IPS DF 6.9 (cell line): ENCODE measurements around the gene GLI2.

ENCODE experiments used
- DNase-seq: peaks from one replicate; pipeline ENCODE4 v3.0.0-alpha.2; 2013; ENCODE audit warnings: low read depth, low spot score
- H3K27ac ChIP-seq: one replicate; pipeline ENCODE4 v1.5.1; 2013; ENCODE audit warnings: low read length, control low read depth
- H3K27me3 ChIP-seq: 2 replicates; pipeline ENCODE4 v1.6.1; 2013; ENCODE audit warnings: mild to moderate bottlenecking, low read length; ENCODE audit not compliant: control insufficient read depth, insufficient read depth
- H3K36me3 ChIP-seq: 2 replicates; pipeline ENCODE4 v1.6.1; 2013; ENCODE audit warnings: low read length; ENCODE audit not compliant: control insufficient read depth, insufficient read depth
- H3K4me1 ChIP-seq: 2 replicates; pipeline ENCODE4 v1.6.1; 2013; ENCODE audit warnings: low read length; ENCODE audit not compliant: control insufficient read depth, insufficient read depth
- H3K4me3 ChIP-seq: 2 replicates; pipeline ENCODE4 v1.5.1; 2013; ENCODE audit warnings: mild to moderate bottlenecking, low read length
- H3K9me3 ChIP-seq: 2 replicates; pipeline ENCODE4 v1.6.1; 2013; ENCODE audit warnings: low read length, inconsistent platforms; ENCODE audit not compliant: control insufficient read depth, insufficient read depth
- WGBS: extraction: QIAGEN DNeasy Blood & Tissue Kit; methylation state at CpG from one replicate; pipeline ENCODE4 v1.1.7; 2013; ENCODE audit warnings: mixed read lengths, missing lambda C conversion rate; ENCODE audit not compliant: insufficient read length, insufficient coverage; 5-methylcytosine and 5-hydroxymethylcytosine counted together

The GLI2 gene

DNA sequence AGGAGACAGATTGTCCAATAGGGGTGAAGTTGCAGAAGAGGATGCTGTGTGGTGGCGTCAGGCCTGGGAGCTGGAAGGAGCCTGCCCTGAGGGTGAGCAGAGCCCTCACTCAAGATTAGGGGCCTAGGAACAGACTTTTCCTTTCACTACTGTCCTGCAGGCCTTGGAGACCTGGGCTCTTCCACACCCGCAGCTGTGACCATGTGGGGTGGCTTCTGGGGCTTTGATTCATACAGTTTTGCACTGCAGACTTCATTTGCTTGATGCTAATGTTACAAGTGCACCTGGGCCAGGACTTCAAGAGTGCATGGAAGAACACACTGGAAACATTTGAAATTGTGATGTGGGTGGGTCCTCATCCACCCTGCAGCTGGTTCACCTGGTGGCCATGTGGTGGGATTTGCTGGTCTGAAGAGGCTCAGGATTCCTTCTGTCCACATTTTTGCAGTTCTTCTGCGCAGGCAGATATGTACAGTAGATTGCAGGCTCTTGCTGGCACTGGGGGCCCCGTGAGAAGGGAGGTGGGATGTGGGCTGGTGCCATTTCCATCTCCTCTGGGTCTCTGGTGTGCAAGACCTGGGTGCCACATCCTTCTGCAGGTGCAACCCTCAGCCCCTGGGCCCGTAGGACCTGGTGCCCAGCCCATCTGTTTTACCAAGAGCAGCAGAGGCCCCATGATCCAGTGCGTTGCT lies 9.9 kb downstream of the GLI2 start:
- Histone ChIP-seq H3K4me1 (peaks cover 6% of the 10 kb centered on the region), H3K27ac (no peak overlapping the region), H3K27me3 (no peaks in the 10 kb centered on the region), H3K9me3 (no peaks in the 10 kb centered on the region), H3K36me3 (no peaks in the 10 kb centered on the region), H3K4me3 (no peak overlapping the region)
- no peak for DNase-seq
- WGBS: no CpG with 5 or more reads among the region's 6 CpGs

DNA sequence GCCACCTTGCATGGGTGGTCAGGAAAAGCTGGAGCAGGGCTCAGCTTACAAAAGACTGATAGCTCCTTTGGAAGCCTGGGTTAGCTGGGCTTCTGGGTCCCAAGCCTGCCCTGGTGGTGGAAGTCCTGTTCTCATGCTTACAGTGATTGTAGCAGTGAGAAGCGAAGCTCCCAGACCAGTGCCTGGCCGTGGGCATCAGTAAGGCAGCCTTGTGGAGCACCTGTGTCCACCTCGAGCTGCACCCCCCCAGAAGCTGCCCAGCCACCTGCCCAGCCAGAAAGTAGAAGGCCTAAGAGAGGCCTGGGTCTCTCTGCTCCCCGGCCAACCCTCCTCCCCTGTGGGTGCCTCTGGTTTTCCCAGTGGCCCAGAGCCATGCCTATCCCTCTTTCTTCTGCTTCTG lies 10.5 kb downstream of the GLI2 start:
- Histone ChIP-seq H3K27ac (no peak overlapping the region), H3K27me3 (no peaks in the 10 kb centered on the region), H3K4me1 (peaks cover 9% of the 10 kb centered on the region), H3K36me3 (no peaks in the 10 kb centered on the region), H3K4me3 (no peak overlapping the region), H3K9me3 (no peaks in the 10 kb centered on the region)
- WGBS: no CpG with 5 or more reads among the region's 4 CpGs
- DNase-seq: no peak

DNA sequence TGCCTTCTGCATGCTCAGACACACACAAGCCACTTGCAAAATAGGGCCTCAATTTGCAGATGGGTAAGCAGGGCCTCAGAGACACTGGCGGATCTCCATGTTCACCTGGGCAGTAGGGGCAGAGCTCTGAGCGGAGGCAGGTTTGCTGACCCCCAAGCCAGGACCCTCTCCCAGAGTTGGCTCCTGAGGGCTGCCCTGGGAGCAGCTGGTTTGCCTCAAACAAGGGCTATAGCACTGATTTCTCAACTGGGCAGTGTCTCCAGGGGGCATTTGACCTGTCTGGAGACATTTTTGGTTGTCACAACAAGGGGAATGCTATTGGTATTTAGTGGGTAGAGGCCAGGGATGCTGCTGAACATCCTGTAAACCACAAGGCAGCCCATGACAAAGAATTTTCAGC lies 11.6 kb downstream of the GLI2 start:
- Histone ChIP-seq H3K4me3 (no peak overlapping the region), H3K27me3 (no peaks in the 10 kb centered on the region), H3K27ac (no peak overlapping the region), H3K9me3 (no peaks in the 10 kb centered on the region), H3K4me1 (peaks cover 9% of the 10 kb centered on the region), H3K36me3 (no peaks in the 10 kb centered on the region)
- WGBS: no CpG with 5 or more reads among the region's 2 CpGs
- no peak for DNase-seq

DNA sequence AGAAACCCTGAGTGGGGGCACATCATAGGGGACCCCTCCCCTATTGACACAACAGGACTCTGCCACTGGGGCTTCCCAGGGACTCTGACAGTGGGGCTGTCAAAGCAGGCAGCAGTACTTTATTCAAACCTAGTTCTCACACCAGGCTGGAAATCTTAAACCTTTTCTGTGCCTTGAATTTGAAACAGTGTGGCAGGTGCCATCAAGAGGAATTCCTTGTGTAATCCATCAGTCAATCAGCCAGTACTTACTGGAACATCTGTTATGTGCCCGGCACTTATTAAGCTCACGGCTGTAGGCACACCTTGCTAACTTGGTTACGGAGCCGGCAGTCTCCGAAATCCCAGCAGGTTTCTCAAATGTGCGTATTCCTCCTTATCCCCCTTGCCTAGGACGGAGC lies 12.0 kb downstream of the GLI2 start:
- DNase-seq: no peak
- H3K9me3 ChIP-seq: no peaks in the 10 kb centered on the region

DNA sequence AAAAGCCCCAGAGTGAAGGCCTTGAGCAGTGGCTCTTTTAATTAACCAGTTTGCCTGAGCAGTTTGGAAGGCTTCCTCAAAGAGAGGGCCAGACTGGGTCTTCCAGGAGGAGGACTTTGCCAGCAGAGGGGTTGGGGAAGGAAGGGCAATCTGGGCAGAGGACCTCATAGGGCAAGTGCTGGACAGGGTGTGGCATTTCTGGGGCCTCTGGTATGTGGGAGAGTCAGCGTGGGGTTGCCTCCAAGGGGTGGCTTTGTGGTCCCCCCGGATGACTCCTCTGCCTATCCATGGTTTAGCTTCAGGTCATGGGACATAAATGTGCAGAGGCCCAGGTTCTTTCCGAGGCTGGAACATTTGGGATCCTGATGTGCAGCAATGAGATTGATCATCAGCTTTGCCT lies 12.6 kb downstream of the GLI2 start:
- Histone ChIP-seq H3K4me1 (peaks cover 5% of the 10 kb centered on the region), H3K36me3 (no peaks in the 10 kb centered on the region), H3K27me3 (no peaks in the 10 kb centered on the region), H3K9me3 (no peaks in the 10 kb centered on the region), H3K4me3 (no peak overlapping the region), H3K27ac (no peak overlapping the region)
- no peak for DNase-seq
- no CpG with 5 or more reads among the region's 3 CpGs for WGBS

More for the DNA sequence above, 12.0 kb downstream of the GLI2 start:
- WGBS: no CpG with 5 or more reads among the region's 7 CpGs
- Histone ChIP-seq H3K27me3 (no peaks in the 10 kb centered on the region), H3K4me3 (no peak overlapping the region), H3K4me1 (peaks cover 7% of the 10 kb centered on the region), H3K36me3 (no peaks in the 10 kb centered on the region), H3K27ac (no peak overlapping the region)

DNA sequence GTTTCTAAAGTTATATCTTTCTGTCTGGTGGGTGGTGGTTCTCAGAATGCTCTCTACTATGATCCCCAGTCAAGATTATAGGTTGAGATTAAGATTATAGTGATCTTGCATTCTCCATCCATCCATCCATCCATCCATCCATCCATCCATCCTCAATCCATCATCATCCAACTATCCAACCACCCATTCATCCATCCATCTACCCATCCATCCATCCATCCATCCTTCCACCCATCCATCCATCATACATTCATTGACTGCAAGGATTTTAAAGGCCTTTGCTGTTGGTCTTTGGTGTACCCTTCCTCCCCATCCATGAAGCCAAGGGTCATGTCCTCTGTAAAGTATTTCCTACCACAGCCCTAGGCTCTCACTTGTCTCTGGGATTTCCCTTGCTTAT lies 13.1 kb downstream of the GLI2 start:
- no peak for DNase-seq
- no peaks in the 10 kb centered on the region for H3K27me3 ChIP-seq
- no peak overlapping the region for H3K4me3 ChIP-seq
- no peak overlapping the region for H3K27ac ChIP-seq
- no peaks in the 10 kb centered on the region for H3K36me3 ChIP-seq
- peaks cover 5% of the 10 kb centered on the region for H3K4me1 ChIP-seq
- no peaks in the 10 kb centered on the region for H3K9me3 ChIP-seq

DNA sequence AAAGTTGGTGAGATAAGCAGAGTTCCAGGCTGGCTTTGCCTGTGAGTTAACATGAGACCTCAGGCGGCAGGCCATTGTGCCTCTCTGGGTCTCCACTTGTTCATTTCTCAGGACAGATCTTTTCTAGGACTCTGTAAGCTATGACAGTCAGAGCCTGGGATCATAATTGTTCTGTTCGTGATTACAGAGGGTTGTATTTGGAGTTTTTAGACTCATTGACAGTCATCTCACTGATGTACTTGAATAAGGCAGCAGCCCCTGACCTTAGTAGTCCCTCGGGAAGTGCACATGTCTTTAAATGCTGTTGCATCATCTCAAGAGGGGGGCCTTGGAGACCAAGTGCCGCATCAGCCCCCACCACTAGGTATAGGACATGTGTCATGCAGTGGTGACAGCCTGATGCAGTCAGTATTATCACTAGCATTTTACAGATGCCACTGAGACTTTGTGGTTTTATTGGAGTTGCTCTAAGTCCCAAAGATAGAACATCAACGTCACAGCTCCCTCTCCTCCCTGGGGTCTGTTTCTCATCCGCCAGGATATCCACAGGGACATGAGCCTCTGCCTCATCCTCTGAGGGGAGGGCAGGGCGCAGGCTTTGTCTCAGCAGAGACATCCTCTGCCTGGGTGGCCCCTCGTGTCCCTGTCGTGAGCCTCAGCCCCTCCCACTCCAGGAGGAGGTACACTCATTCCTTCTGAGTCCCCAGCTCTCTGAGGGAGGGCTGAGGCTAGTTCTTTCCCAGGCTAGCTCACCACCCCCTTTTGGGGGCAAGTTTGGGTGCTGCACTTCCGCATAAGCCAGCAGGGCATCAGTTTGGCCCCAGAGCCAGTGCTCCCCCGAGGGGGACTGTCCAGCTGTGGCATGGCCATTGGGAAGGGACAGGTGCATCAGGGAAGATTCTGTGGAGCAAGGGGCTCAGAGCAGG lies 14.1 kb downstream of the GLI2 start:
- no peak for DNase-seq
- Histone ChIP-seq H3K4me3 (no peak overlapping the region), H3K27ac (no peak overlapping the region), H3K27me3 (no peaks in the 10 kb centered on the region), H3K36me3 (no peaks in the 10 kb centered on the region), H3K4me1 (peaks cover 5% of the 10 kb centered on the region), H3K9me3 (no peaks in the 10 kb centered on the region)
- no CpG with 5 or more reads among the region's 11 CpGs for WGBS

DNA sequence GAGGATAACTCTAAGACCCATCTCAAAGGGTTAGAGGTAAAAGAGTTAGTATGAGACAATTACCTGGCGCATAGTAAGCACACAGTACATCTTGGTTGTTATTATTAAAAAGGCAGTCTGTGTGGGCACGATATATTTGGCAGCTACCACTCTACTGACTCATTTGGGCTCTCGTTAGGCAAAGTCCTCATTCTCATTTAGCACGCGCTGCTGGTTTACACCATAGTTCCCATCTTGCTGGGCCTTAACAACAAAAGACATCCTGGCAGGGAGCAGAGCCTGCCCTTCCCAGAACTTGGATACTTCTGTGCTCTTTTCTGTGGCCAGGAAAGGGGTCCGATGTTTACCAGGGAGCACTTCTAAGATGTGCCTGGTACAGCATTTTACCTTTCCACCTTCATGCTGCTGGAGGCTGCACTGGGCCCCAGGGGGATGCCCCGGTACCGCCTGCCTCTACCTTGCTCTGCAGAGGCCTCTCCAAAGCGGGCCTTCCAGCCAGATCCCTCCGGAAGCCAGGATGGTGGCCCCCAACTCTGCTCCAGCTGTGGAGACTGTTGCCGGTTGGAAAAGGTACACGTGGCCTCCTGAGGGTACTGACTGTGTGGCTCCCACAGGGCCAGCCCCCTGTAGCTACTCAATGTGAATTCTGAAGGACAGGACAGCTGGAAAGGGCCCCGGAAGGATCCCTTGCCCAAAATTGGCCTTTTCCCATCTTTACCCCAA lies 15.0 kb downstream of the GLI2 start:
- Histone ChIP-seq H3K9me3 (no peaks in the 10 kb centered on the region), H3K27me3 (no peaks in the 10 kb centered on the region), H3K27ac (no peak overlapping the region), H3K4me1 (peaks cover 5% of the 10 kb centered on the region; the same call in 1 of the 2 replicates), H3K36me3 (no peaks in the 10 kb centered on the region), H3K4me3 (no peak overlapping the region)
- WGBS: no CpG with 5 or more reads among the region's 13 CpGs
- no peak for DNase-seq

DNA sequence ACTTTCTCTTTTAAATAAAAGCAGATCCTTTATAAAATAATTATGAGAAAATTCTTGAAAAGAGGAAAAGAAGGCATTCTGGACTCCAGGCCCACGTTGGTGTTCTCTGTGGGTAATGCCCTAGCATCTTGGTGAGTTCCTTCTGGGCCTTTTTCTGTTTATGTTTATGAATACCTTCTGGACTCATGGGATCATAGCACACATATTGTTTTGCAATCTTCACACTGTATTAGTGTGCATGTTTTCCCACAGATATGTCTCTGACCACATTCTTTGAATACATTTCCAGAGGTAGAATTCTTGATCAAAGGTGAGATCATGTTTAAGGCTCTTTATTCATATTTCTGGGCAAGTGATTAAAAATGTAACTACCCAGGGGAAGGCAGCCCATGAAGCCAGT lies 15.9 kb downstream of the GLI2 start:
- no peak overlapping the region for H3K4me3 ChIP-seq
- H3K36me3 ChIP-seq: no peaks in the 10 kb centered on the region
- peaks cover 5% of the 10 kb centered on the region; the same call in 1 of the 2 replicates for H3K4me1 ChIP-seq
- DNase-seq: no peak
- H3K9me3 ChIP-seq: no peaks in the 10 kb centered on the region
- H3K27me3 ChIP-seq: no peaks in the 10 kb centered on the region
- no CpG with 5 or more reads among the region's 1 CpG for WGBS
- no peak overlapping the region for H3K27ac ChIP-seq

DNA sequence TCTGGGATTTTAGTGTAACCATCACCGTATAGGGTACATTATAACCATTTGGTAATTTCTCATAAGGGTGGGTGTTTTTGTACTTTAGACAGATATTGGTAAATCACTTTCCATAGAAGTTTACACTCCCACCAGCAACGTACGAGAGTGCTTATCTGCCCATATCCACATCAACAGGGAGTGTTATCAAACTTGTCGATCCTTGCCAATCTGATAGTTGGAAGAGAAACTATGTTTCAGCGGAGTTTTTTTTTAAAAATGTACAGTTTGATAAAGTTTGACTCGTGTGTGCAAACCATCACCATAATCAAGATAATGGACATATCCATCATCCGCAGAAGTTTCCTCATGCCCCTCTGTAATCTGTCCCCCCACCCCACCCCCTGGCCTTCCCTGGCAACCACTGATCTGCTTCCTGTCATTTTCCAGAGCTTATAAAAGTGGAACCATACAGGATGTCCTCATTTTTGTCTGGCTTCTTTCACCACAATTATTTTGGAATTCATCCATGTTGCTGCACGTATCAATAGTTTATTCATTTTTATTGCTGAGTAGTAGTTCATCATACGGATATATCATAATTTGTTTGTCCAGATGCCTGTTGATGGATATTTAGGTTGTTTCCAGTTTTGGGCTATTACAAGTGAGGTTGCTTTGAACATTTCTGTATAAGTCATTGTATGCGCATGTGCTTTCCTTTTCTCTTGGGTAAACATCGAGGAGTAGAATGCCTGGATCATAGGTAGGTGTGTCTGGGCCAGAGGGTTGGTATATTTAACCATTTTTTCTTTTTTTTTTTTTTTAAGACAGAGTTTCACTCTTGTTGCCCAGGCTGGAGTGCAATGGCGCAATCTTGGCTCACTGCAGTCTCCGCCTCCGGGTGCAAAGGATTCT lies 18.6 kb downstream of the GLI2 start:
- H3K27ac ChIP-seq: no peak overlapping the region
- no CpG with 5 or more reads among the region's 14 CpGs for WGBS

More for the DNA sequence above, 18.6 kb downstream of the GLI2 start:
- DNase-seq: no peak
- Histone ChIP-seq H3K9me3 (no peaks in the 10 kb centered on the region), H3K4me3 (no peak overlapping the region), H3K4me1 (peaks cover 23% of the 10 kb centered on the region), H3K27me3 (no peaks in the 10 kb centered on the region), H3K36me3 (no peaks in the 10 kb centered on the region)
